Measurements from ENCODE around the gene CCDC71L.

Gene CCDC71L

DNA sequence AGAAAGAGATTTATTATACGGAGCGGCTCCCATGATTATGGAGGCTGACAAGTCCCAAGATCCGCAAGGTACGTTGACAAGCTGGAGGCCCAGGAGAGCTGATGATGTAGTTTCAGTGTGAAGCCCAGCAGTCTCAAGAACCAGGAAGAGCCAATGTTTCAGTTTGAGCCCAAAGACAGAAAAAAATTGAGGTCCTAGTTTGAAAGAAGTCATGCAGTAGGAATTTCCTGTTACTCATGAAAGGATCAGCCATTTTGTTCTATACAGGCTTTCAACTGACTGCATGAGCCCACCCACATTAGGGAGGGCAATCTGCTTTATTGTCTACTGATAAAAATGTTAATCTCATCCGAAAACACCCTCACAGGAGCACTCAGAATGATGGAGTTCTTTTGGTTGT is 51.5 kb downstream of the CCDC71L start:
- DNase-seq (ENCODE audit: low read depth in 2 of 2, low spot score in 1 of 2) = no peak

- no peak for DNase-seq (ENCODE audit: low read depth in 2 of 2, low spot score in 1 of 2)
These were observed 52.3 kb downstream of the CCDC71L start for GRCh38 chr7:106608661-106609060.

All from stimulated activated CD8-positive, alpha-beta memory T cell treated with anti-CD3 and anti-CD28 coated beads, Interleukin-4, amount 100 ng/mL, for 1 hour (primary cell).